SK-N-SH (cell line): ENCODE results near the gene INPP5J.
A peak's percentile ranks its signal among the peaks of the same experiment; 100 is the strongest.

ENCODE experiments used
- MEF2A ChIP-seq: IDR thresholded peaks from 2 replicates; pipeline ENCODE4 v1.4.0; 2012; ENCODE audit warnings: low read depth, borderline replicate concordance
- POLR2AphosphoS5 ChIP-seq: IDR thresholded peaks from 2 replicates; pipeline ENCODE4 v1.6.1; 2012; ENCODE audit warnings: low read depth, low read length
- USF1 ChIP-seq: IDR thresholded peaks from 2 replicates; pipeline ENCODE4 v1.4.0; 2012; ENCODE audit warnings: low read depth, borderline replicate concordance

- TF ChIP-seq USF1 (no peak), MEF2A (peak; percentile 84), POLR2AphosphoS5 (no peak)
Measured at GRCh38 chr22:31173386-31174145, 50.8 kb downstream of the INPP5J start.
